Activated T-helper 1 cell treated with Interleukin-2 at 50 U/mL for 16 hours (primary cell): ENCODE measurements around the gene SLC22A14.
"Not testable (repeated sequence)": the region's sequence is repeated elsewhere in the genome, so short reads cannot be mapped to it uniquely, and the experiment has no call there.

Experiments
- DNase-seq: peaks from one replicate; pipeline ENCODE4 v3.0.0-alpha.2; 2020; ENCODE audit warnings: low read depth

Gene SLC22A14

GRCh38 chr3:38270606-38271005 is 11.5 kb upstream of the SLC22A14 start:
- no peak for DNase-seq

DNA sequence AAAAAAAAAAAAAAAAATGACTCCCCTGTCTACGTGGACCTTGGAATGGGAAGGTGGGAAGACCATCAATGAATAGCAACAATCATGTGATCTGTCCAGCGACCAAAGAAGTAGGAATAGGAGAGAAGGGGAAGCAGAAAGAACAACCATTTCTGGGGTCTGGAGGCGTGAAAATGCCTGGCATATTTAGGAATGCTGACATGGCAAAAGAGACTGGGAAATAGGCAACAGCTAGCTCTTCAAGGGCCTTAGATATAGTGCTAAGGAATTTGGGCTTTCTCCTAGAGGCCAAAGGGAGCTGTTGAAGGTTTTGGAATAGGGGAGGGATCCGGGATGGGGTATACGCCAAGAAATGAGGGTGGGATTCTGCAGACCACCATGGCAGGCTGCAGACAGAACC is 10.5 kb upstream of the SLC22A14 start:
- DNase-seq, result no peak

DNA sequence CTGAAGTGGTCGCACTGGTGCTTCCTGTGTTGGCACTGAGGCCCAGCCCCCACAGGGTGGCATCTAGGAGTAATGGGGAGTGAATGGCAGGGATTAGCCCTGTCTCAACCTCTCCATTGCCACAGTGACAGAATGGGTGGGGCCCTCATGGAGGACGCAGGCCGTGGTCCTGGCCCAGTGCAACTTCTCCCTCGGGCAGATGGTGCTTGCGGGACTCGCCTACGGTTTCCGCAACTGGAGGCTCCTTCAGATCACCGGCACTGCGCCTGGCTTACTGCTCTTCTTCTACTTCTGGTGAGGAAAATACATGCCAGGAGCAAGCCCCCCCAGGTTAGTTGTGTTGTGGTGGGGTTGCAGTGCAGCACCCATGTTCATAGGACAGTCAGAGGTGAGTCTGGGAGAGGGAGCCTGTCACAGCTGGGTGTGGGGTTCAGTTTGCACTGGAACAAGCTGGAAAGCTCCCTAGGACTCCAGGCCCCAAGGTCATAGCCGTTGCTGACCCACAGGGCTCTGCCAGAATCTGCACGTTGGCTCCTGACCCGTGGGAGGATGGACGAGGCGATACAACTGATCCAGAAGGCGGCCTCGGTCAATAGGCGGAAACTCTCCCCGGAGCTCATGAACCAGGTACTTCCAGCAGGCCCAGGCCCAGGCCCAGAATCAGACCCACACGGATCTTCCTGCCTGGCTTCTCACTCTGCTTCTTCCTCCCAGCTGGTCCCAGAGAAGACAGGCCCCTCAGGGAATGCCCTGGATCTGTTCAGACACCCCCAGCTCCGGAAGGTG is 7.0 kb upstream of the SLC22A14 start:
- no peak for DNase-seq

- DNase-seq, result no peak
Measured at GRCh38 chr3:38275658-38276057, 6.4 kb upstream of the SLC22A14 start.

DNA sequence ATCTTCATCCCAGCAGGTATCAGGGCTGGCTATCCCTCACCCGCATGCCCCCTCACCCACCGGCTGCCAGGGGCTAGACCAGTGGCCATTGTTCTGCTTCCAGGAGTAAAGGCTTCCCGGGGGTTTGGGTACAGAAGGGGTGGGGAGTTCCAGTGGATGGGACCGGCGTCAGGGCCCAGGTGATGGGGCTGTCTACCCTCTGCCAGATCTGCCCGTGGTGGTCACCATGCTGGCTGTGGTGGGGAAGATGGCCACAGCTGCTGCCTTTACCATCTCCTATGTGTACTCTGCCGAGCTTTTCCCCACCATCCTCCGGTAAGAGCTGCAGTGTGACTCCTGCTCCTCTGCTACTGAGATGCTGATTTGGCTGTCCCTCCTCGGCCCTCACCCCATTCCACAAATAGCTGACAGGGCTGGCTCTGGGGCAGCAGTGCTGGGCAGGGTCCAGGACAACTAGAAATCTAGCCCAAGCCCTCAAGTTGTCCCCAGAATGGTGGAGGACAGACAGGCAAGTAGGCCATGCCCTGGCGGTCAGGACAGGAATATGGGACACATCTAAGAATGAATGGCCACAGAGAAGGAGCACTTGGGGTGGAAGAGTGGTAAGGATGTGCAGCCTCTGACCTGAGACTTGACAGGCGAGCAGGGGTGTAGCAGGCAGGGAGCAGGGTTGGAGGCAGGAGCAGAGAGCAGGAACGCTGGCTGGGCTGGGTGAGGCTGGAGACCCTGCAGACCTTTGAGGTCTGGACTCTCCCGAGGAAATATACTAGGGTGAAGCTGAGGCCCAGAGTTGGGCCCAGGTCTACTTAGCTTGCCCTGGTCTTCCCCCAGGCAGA is 5.8 kb upstream of the SLC22A14 start:
- DNase-seq, result no peak

DNA sequence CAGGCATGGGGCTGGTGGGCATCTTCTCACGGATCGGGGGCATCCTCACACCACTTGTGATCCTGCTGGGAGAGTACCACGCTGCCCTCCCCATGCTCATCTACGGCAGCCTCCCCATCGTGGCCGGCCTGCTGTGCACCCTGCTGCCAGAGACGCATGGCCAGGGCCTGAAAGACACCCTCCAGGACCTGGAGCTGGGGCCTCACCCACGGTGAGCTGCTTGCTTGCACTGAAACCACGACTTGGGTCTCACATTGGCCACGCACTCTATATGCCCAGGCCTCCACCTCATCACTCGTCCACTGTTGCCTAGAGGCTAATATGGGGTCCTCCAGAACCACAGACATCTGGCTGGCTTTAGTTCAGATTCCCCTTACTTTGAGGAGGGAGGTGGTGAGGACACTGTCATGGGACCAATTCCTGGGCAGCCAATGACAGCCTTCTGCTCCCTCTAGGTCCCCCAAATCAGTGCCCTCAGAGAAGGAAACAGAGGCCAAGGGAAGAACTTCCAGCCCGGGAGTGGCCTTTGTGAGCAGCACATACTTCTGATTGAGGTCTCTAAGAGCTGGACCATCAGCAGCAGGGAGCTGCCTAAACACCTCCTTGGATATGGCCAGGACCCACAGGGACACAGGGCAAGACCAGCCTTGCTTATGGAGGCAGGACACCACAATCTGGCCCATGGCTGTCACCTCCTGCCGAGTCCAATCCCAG is 5.0 kb upstream of the SLC22A14 start:
- no peak for DNase-seq

DNA sequence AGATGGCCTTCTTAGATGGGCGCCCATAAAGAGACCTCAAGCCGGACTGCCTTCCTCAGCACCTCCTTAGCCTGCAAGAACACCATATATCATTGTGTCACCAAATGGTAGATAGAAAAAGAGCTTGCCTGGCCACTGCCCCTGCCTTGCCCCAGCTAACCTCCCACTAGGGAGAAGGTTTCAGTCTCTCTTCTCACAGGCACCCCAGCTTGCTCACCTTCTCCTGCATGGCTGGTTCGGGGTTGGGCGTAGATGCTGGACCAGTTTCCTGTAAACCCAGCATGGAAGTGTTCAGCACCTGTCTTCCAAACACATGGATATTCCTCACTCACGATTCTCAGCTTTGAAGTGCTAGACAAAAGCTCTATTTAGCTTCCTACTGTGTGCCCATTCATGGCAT is 3.3 kb upstream of the SLC22A14 start:
- no peak for DNase-seq

DNA sequence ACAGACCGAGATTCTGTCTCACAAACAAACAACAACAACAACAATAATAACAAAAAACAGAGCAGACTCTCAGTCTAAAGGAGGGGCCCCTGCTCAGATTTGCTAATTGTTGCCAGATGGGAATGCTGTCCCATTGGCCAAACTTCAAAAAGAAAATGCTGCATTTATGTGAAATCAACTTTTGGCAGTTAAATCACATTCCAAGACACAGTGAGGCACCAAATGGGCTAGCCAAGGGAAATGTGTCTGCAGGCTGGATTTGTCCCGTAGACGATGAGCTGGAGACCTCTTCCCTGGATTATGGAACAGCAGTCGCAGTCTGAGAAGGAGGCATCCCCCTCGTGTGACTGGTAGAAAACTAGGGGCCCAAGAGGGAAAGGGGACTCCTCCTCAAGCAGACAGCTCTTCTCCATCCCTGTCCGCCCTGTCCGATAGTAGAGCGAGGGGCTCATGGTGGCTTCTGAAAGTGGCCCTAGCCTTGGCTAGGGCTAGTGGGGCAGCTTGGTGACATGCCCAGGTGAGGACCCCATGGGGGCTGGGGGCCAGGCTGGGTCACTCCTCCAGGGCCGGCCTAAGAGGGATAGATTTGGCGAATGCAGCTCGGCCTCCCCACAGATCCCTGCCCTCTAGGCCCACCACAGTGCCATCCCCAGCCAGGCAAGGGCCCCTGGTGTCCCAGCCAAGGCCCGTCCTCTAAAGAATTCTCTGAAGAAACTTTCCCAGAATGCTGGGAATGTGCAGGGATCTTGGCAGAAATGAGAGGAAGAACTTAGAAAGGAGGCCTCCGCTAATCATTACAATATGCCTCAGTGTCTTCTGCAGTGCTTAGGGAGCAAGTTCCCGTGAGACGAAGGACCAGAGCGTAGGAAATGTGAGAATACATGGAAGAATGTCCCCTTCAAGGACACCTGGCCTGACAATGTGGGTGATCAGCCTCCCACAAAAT is 2.0 kb downstream of the SLC22A14 start:
- no peak for DNase-seq

DNA sequence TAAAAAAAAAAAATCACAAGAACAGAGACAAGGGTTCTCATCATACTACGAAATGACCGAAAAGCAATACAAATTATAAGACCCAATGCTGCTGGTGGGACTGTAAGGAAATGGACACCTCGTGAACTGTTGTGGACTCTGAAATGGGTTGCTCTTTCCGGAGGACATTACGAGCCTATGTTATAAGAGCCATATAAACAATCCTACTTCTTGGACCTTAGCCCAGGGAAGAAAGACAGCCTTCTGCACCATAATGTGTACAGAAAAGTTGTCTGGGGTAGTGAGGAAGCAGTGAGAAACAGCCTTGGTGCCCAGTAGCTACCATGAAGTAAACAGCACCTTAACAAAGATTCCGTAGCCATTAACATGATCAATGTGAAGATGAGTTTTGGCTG is 2.7 kb downstream of the SLC22A14 start:
- no peak for DNase-seq

- not testable (repeated sequence) for DNase-seq
Measured at GRCh38 chr3:38289286-38290217, 7.5 kb downstream of the SLC22A14 start.

DNA sequence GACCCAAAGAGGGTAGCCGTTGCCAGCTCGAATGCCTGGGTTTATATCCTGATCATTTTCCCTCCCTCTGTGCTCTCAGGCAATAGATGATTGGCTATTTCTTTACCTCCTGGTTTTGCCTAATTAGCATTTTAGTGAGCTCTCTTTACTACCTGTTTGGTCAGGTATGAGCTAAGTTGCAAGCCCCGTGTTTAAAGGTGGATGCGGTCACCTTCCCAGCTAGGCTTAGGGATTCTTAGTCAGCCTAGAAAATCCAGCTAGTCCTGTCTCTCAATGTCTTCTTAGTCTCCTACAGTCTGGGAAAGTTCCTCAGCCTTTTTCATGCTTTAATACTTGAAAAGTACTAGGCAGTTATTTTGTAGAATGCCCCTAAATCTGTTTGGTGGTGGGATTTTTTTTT is 15.0 kb downstream of the SLC22A14 start:
- DNase-seq, result not testable (repeated sequence)

DNA sequence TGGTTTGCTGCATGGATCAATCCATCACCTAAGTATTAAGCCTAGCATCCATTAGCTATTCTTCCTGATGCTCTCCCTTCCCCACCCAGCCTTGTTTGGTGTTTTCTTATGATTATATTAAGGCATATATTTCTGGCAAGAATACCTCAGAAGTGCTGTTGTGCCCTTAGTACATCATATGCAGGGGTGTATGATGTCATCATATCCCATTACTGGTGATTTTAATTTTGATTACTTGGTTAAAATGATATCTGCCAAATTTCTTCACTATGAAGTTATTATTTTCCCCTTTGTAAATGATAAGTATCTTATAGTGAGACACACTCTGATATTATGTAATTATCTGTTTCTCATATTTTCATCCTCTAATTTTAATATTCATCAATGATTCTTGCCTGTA is 15.4 kb downstream of the SLC22A14 start:
- no peak for DNase-seq

GRCh38 chr3:38297947-38298711 is 16.0 kb downstream of the SLC22A14 start:
- DNase-seq, result no peak

DNA sequence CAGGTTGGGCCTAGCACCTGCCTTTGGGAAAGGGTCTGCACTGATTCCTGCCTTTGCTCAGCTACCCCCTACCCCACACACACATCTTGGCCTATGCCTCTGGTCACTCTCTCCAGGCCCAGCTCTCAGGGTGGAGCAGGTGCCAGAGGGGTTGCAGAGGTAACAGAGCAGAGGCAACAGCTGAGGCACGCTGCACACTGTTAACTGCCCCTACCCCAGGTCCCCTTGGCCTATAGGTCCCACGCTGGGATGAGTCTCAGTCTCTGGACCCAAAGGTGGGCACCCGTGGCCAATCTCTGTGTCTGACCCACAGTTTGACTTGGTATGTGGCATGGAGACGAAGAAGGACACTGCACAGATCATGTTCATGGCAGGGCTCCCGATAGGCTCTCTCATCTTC is 24.8 kb downstream of the SLC22A14 start:
- no peak for DNase-seq

- DNase-seq, result no peak
Measured at GRCh38 chr3:38307599-38307998, 25.5 kb downstream of the SLC22A14 start.

DNA sequence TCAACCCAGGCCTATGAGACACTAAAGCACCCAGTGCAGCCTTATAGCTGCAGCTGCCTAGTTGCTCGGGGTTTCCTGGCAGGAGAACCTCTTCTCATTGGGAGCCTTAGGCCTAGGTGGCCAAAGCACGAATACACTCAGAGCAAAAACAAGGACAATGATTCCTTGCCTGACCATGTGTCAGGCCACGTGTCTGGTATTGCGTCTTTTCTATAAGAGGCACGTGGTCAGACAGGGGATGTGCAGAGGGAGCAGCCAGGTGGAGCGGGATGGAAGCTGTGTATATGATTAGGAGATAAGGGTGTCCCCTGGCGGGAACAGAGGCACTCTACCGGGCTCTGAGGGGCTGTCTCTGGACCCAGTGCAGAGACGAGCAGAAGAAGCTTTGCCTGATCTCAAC is 26.4 kb downstream of the SLC22A14 start:
- no peak for DNase-seq

DNA sequence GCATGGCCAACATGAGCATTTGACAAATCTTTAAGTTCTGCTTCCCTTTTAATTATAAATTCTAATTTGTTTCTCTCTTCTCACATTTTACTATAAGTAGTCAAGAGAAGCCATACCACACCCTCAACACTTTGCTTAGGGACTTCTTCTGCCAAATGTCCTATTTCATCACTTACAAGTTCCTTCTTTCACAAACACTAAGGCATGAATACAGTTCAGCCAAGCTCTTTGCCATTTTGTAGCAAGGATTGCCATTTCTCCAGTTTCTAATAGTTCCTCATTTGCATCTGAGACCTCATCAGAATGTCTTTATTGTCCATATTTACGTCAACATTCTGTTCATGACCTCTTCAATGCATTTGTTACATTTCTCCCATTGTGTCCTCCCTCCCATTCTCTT is 29.4 kb downstream of the SLC22A14 start:
- no peak for DNase-seq

GRCh38 chr3:38311941-38312340 is 29.8 kb downstream of the SLC22A14 start:
- no peak for DNase-seq

DNA sequence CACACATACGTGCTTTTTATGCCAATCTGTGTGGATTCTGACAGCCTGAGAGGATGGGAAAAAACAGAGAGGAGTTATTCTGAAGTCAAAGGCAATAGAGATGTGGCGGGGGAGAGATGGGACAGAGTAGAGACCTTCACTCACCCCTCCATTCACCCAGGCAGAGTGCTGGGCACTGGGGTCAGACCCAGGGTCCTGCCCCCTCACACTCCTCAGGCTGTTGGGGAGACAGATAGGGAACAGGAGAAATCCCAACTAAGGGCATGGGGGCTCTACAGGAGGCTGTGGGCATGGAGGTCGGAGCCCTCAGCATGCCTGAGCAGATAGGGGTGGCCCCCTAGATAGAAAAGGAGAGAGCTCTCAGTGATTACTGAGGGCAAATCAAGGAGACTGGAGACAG is 30.3 kb downstream of the SLC22A14 start:
- no peak for DNase-seq

DNA sequence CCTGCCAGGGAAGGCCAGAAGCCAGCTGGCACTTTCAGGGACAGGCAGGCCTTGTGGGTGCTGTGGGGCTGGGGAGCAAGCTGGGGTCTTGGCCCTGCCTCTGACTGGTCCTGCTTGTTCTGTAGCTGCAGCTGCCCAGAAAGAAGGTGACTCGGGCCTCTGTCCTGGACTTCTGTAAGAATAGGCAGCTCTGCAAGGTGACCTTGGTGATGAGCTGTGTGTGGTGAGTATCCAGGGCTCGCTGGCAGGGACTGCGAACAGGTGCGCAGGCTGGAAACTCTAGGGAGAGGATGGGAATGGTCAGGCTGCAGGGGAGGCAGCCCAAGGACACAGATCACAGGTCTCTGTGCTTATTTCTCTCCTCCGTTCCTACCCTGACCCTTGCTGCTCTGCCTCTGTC is 31.2 kb downstream of the SLC22A14 start:
- no peak for DNase-seq
